ELR (cell line): Measurements from ENCODE around the gene SMPDL3A.
A peak's percentile ranks its signal among the peaks of the same experiment; 100 is the strongest.

Source experiments
- DNase-seq: peaks from one replicate; pipeline ENCODE4 v3.0.0-alpha.2; 2015; ENCODE audit warnings: low read depth

The SMPDL3A gene

DNA sequence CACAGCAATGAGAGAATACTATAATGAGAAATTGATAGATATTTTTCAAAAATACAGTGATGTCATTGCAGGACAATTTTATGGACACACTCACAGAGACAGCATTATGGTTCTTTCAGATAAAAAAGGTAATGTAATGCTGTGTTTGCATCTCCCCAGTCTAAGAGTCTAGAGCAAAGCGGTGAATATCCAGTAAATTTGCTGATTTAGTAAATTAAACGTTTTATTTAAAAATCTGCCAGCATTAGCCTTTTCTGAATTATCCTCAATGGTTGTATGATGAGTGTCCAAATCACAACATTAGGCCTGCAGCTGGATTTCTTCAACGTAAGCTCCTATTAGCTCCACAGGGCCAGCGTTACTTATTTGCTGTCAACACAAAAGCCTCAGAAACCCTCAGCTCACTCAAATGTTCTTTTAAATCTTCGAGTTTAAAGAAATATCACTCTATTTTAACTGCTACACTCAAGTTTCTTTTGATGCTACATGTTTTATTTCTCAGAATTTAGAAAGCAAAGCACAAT lies 16.0 kb downstream of the SMPDL3A start:
- DNase-seq: no peak

- DNase-seq: no peak
Measured at GRCh38 chr6:122806291-122806690, 17.2 kb downstream of the SMPDL3A start.

GRCh38 chr6:122808121-122808885 lies 19.2 kb downstream of the SMPDL3A start:
- no peak for DNase-seq

DNA sequence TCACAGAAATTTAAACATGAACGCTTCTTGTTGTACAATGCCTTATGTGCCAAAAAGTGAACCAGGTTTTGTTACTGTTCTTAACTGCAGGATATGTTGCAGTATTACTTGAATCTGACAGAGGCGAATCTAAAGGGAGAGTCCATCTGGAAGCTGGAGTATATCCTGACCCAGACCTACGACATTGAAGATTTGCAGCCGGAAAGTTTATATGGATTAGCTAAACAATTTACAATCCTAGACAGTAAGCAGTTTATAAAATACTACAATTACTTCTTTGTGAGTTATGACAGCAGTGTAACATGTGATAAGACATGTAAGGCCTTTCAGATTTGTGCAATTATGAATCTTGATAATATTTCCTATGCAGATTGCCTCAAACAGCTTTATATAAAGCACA lies 19.9 kb downstream of the SMPDL3A start:
- no peak for DNase-seq

DNA sequence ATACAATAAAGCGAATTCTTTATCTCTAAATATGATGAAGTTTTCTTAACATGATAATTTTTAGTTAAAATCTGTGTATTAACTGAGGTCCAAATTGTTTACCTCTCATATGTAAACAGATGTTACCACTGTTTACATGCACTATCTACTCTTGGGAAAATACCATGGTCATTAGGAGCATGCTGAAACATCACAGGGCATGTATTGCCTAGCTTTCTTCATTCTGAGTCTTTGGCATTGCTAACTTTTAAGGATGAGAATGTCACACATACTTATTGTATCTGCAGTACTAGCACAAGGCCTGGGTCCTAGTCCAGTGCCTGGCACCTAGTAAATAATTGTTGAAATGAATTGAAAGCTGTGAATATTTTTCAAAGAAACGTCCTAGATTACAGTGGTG lies 20.6 kb downstream of the SMPDL3A start:
- DNase-seq: no peak

- DNase-seq: no peak
Measured at GRCh38 chr6:122810189-122810588, 21.1 kb downstream of the SMPDL3A start.

DNA sequence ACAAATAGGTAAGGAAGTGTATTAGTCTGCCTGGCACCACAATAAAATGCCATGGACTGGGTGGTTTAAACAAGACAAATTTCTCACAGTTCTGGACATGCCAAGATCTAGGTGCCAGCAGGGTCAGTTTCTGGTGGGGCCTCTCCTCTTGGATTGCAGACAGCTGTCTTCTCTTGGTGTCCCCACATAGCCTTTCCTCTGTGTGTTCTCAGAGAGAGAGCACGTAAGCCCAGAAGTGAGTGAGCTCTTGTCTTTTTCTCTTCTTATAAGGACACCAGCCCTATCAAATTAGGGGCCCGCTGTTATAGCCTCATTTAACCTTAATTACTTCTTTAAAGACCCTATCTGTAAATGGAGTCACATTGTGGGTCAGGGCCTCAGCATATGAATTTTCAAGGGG lies 28.3 kb downstream of the SMPDL3A start:
- DNase-seq: no peak

DNA sequence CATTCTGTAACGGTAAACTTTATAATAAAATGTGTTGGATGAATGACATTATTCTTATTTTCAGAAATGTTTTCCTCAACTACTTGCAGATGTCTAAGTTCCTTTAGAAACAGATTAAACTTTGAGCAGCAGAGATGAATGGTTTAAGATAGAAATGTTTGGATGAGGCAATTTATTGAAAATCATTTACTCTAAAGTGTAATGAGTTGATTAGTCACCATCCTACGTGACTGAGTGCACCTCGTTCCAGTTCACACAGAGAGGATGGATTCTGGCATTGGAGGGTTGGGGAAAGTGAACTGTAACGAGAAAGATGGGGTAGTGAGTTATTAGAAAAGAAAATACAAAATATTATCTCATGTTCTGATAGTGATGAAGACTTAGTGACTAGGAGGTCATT lies 28.7 kb downstream of the SMPDL3A start:
- DNase-seq: no peak

GRCh38 chr6:122818866-122819265 lies 29.8 kb downstream of the SMPDL3A start:
- no peak for DNase-seq

- DNase-seq: no peak
Measured at GRCh38 chr6:122821095-122821494, 32.0 kb downstream of the SMPDL3A start.

DNA sequence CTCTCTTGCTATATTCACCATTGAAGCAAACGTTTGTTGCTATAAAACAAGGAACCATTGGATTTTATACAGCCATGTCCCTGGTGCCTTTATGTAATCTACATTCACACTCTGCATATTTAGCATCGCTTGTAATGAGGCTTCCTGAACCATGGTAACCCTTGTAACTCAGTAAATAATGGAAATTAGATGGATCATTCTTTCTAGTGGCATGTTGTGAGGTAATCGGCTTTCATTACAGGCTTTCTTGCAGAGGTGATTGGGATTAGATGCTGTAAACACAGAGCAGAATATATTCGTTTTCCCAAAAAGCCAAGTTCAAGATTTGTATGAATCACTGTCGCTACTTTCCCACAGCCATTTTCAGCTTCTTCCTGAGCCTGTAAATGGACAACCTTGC lies 36.1 kb downstream of the SMPDL3A start:
- DNase-seq: no peak

- no peak for DNase-seq
Measured at GRCh38 chr6:122829456-122829855, 40.4 kb downstream of the SMPDL3A start.

DNA sequence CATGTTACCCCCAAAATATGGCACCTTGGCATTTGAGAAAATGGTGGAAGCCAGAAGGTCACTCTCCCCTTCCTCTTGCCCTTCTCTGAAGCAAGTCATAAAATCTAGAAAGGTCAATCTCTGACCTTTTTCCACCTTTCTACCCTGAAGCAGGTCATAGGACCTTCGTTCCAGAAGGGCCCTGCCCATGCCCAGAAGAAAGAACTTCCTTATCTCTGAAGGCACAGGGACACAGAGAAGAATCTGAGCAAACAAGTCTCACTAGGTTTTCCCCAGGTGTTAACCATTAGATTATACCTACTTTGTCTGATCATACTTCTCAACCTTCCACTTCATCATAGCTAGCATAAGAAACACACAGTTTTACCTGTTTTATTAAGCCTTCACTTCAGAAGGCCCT lies 42.5 kb downstream of the SMPDL3A start:
- DNase-seq: no peak

- no peak for DNase-seq
Measured at GRCh38 chr6:122832459-122832858, 43.4 kb downstream of the SMPDL3A start.

DNA sequence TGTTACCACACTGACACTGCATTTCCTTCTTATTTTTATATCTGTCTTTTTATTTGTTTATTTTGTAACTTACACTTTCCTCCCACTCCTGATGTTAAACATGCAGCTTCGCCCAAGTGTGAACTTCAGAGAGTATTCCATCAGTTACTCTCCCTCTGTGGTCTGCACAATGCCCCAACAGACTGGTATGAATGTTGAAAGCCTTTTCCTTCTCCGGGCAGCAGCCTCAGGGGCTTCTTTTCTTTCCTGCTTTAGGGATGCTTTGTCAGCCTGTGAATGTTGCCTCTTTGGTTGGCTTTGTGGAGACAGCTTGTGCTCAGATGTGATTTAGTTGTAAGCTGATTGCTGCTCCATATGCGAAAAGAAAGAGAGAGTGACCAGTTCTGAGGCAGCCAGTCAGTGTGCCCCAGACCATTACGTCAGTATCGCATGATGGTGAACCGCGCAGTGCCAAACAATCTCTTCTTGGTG lies 44.0 kb downstream of the SMPDL3A start:
- DNase-seq: no peak

- peak; percentile 39 for DNase-seq
Measured at GRCh38 chr6:122838060-122838780, 49.2 kb downstream of the SMPDL3A start.

DNA sequence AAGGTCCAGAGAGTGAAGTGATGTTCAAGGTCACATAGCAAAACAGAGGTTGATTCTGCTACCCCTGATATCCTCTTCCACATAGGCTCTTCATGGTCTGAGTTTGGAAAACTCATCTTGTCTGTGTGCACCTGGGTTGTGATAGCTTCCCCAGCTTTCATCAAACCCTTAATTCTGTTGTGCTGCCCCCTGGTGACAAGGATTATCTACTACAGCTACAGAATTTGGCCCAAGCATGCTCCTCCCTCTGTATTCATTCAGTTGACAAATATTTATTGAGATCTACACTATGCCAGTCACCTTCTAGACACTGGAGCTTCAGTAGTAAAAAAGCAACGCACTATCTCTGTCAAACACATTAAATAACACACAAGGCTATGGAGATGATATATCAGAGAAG lies 50.4 kb downstream of the SMPDL3A start:
- DNase-seq: peak; percentile 68

DNA sequence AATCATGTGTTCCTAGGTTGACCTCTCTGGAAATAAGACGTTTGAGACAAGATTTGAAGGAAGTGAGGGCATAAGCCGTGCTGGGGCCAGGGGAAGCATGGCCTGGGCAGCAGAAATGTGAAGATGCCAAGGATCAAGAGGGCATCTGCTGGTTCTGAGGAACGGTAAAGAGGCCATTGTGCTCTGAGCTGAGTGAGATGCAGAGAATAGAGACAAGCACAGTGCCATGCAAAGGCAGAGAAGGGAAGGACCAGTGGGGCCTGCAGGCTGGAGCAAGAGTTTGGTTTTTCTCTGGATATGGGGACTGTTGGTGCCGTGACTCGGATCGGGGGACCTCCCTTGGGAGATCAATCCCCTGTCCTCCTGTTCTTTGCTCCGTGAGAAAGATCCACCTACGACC lies 50.8 kb downstream of the SMPDL3A start:
- DNase-seq: no peak

DNA sequence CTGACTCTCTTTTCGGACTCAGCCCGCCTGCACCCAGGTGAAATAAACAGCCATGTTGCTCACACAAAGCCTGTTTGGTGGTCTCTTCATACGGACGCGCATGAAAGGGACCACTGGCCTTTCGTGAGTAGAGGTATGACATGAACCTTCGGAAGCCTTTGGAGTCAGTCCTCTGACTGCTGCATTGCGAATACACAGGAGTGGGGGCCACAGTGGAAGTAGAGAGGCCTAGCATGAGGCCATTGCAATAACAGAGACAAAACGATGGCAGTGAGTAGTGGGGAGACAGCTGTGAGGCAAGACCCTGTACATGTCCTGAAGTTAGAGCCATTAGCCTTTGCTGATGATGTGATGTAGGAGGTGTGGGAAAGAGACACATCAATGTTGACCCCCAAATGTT lies 56.4 kb downstream of the SMPDL3A start:
- no peak for DNase-seq

GRCh38 chr6:122845916-122846612 lies 57.0 kb downstream of the SMPDL3A start:
- DNase-seq: peak; percentile 49

- no peak for DNase-seq
Measured at GRCh38 chr6:122853259-122853995, 64.4 kb downstream of the SMPDL3A start.
